ENCODE data around the gene CAB39.

The CAB39 gene

DNA sequence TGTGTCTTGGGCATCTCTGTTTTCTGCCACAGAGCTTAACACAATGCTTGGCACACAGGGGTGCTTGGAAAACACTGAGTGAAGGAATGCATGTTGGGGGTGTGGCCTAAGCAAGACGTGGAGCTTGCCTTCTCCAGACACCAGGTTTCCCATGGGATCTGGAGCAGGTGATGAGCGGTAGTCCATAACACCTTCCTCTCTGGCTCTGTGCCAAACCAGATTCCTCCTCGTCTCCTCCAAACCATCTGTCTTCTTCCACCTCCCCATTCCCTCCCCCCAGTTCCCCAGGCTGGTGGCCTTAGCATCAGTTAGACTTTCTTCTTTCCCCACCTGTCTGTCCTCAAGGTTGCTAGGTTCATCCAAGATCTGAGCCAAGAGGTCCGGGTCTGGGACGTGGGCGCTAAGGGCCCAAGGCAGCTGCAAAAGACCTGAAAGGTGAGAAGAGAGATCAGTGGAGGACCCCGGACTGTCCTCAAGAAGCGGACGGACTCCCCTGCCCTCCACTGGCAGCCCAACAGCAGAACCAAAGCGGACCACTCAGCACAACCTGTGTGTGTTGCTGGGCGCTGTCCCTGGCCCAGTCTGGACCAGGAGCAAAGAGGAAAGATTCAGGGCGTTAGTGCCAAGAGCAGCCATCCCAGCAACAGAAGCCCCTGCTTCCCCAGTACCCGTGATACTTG, 150.9 kb downstream of the CAB39 start:
- DNase-seq (ENCODE audit: low read depth): no peak

DNA sequence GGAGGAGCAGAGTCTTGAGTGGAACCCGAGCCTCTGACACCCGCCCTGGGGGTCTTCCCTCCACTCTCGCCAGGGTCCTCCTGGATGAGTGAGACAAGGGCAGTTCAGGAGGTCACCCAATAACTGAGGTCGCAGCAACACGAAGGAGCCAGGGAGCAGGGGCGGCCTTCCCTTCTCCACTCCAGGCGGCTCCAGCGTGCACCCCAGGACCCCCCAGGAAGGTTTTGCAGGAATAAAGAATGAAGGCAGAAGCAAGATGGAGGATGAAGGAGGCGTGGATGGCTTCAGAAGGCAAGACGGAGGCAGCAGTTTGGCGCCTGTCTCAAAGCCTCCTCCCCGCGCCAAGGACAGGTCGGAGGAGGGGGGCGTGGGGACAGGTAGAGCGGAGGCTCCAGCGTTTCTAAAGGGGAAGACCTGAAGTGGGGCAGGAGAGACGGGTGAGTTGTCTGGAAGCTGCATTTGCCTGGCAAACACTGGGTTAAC, 151.5 kb downstream of the CAB39 start:
- DNase-seq (ENCODE audit: low read depth): no peak

DNA sequence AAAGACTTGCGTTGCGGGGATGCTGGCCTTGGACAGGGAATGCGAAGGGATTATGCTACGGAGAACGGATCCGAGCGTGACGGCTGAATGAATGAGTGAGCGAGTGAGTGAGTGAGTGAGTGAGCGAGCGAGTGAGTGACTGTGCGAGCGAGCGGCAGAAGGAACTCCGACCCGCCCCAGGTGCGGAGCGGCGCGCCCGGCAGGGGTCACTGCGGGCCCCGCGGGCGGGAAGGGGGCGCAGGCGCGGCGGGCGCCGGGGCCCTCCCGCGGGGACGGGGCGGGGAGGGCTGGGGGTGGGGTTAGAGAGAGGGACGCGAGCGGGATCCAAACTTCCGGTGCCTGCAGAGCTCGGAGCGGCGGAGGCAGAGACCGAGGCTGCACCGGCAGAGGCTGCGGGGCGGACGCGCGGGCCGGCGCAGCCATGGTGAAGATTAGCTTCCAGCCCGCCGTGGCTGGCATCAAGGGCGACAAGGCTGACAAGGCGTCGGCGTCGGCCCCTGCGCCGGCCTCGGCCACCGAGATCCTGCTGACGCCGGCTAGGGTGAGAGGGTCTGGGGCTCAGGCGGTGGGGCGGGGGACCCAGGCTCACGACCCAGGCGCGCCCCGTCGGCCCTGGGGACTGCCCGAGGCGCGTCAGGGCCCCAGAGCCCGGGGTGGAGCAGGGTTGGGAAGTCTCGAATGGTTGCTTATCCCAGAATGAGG, 152.1 kb downstream of the CAB39 start, which contains the start of gene ITM2C:
ITM2C (plus strand) TSS at position 338 of the 702 bp plus-strand sequence; CDS start at position 422, 84 bp downstream.
- no peak for DNase-seq (ENCODE audit: low read depth)

DNA sequence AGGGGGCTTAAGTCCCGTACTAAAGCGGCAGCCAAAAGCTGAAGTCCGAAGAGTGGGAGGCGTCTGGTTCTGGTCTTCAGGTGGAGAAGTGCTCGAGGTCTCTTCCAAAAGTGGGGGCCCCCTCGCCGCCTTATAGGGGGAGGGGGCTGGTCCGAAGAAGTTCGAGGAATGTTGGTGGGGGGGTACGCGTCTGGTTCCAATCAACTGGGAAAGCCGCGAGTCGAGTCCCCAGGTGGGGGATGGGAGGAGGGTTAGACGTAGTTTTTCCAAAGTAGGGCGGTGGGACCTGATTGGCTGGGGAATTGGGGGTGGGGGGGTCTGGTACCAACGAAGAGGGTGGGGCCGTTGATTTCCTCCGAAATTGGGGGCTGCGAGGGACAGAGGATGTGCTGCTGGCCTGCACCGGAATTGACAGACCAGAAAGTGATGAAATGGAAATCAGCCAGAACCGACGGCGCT, 152.7 kb downstream of the CAB39 start:
- no peak for DNase-seq (ENCODE audit: low read depth)

DNA sequence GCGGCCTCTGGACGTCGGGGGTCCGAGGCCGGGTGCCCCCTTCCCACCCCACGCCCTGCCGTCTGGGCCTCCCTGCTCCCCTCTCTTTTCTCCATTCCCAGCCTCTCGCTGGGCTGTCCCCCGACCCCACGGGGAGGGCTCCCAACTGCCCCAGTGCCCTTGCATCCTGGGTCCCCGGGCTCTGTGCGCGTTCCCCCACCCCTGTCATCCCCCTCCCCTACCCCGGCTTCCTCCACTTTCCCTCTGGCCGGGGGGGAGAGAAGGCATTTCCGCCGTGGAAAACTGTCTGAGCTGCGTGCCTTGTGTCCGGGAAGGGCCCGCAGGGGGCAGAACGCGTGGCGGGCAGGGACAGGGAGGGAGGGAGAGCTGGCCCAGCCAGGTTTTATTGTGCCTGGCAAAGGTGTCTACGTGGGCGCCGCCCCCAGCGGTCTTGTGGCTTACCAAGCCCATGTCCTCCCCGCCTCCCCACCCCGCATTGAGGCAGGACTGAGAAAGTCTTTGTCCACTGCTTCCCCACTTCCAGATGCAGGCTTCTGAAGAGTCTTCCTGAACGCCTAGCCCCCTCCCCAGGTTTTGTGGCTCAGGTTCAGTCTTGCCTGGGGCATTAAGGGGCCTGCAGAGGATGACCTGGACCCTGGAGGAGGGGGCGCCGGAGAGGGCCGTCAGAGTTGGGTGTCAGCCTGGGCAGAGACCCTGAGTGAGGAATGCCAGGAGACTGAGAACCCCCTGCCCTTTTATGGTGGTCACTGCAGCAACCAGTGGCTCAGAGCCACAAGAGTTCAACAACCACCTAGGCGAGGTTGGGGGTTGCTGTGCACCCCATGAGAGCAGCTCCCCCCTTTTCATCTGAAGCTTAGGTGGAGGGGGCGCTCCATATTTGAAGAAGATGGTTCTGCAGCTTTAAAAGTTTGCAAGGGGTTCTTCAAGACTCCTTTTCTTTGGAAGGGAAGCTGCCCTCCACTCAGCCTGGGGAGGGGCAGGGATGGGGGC, 153.4 kb downstream of the CAB39 start:
- no peak for DNase-seq (ENCODE audit: low read depth)

DNA sequence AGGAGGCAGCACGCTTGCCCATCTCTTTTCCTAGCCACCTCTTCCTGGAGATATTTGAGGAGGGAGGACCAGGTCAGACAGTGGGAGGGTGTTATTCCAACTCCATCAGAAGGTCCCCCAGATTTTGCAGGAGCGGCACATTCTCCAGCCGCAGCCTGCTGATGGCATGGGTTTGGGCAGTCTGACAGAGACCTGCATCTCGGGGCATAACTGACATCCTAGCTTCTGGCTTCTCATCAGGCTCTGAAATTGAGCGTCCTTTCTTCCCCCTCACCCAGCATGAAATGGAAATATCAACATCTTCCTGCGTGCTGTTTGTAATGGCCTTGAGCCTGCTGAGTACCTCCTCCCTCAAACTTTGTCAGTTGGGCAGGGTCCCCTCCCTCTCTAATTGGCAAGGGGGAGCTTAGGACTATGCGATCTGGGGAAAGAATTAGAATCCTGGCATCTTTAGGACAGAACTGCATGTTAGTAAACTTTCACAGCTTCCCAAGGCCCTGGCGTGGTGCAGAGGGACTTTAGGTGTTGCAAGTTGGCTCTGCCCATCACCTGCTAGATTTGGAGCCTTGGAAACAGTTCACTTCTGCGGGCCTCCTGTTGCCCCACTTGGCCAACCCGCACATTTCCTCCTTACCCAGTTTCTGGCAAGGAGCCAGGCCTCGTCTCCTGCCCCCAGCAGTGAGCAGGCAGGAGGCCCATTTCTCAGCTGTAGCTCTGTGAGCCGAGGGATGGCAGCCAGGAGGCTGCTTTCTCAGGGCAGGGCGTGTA, 154.3 kb downstream of the CAB39 start:
- DNase-seq (ENCODE audit: low read depth): no peak

DNA sequence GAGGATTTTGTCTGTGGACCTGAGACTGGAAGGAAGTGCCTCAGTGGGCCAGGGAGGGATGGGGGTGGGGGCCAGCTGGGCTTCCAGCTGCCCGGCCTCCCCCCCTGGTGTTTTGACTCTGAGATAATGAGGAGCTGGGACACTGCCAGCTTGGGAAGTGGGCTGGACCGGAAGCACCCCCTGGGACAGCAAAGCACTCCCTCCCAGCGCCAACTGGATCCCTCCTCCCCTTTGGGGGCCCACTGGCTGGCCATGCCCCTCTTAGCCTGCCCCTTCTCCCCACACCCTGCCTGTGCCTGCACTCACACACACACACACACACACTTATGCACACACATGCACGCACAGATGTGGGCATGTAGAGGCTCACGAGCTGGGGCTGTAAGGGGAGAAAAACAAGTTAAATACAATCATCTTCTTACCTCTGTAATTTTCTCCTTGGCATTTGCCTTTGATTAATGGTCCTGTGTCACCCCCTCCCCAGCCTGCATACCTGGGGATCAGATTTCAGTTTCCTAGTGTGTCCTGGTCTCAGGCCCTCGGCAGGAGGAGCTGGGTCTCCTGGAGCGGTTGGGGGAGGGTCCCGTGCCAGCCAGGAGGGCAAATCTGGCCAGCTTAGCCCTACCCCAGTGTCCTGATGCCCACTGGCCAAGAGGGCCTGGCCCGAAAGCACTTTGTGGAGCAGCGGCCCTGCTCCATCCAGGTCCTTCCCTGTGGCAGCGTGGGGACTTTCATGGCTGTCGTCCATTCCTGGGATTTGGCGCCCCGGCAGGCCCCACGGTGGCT, 155.7 kb downstream of the CAB39 start:
- DNase-seq (ENCODE audit: low read depth): no peak

DNA sequence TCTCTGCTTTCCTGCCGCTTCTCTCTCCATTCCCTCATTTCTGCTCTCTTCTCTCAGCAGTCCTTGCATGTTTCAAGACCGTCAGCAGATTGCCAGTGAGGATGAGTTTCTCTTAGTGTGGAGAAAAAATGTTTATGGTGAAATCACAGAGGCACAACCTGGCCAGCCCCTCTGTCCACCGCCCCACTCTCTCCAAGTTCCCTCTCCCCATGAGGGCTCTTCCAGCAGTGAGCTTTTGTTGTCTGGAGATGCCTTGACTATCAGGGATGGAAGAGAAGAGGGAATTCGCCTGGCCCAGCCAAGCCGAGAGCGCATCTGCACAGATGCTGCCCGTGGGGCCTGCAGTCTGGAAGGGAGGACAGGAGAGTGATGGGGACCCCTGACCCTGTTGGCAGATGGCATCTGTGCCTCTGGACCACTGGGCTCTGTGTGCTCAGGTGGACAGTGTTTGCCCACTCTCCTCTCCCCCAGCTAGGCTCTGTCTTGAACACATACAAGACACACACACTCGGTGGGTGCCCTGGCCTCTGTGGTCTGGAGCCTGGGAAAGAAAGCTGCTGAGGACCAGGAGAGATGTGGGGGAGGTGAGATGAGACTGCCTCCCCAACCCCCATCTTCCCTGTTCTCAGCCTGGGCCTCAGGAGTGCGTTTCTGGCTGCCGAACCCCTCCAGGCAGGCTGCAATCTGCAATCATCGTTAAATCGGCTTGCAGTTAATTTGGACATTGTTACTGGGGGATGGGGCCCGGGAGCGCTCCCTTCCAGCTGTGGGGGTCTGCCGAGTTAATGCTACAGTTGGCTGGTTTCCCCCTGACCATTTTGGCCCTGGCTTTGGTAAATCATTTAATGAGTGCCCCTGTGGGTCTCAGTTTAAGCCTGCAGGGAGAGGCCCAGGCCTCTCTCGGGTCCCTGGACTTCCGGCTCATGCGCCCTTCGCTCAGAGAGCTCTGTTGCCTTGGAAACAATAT, 156.6 kb downstream of the CAB39 start:
- no peak for DNase-seq (ENCODE audit: low read depth)

DNA sequence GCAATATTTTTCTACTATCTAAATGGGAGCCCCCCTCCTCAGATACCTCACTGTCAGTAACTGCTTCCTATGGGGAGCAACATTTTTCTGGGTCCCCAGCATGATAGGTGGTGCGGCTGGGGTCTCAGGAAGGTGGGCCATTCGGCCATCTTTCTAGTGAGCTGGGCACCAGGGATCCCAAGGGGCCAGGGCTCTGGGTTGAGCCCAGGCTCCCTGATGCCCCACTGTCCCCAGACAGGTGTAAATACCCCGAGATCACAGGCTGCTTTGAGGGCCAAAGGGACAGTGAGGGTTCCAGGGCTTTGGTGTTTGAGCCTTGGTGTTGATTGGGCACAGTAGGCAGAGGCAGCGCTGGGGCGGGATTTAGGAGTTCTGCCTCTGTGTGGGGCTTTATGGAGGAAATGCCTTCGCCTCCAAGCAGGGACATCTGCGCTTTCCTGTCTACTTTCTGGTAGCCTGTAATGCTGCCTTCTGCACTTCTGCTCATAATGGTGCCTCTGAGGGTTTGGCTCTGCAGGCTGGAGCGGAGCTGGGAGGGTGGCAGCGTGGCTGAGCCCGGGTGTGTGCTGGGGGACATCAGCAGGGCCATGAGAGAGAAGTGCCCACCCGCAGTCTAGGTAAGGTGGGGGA, 157.4 kb downstream of the CAB39 start:
- DNase-seq (ENCODE audit: low read depth): no peak

Measured in non-pigmented ciliary epithelial cell (primary cell).